Spleen (tissue), 11 donors: ENCODE data around the gene EFNA2. TPM values are rescaled to one million over a fixed set of nuclear protein-coding genes. Genes with fewer than 3 reads are reported as not detected.

Experiments
- DNase-seq: peaks from one replicate; pipeline ENCODE4 v3.0.0-alpha.2; 2020
- H3K27ac ChIP-seq, 8 donors: fragments of 200-600 bp; sonication (generic) in 7 of 8; 1 replicate in 4 of 8; 2 replicates in 4 of 8; pipeline versions ENCODE4 v1.5.0 to v1.8.0; 2016 to 2021; ENCODE audit warnings: inconsistent platforms in 4 of 8, mild to moderate bottlenecking in 4 of 8, moderate library complexity in 1 of 8
- H3K27me3 ChIP-seq, 7 donors: fragments of 200-600 bp; sonication (generic) in 6 of 7; replicated peaks in 1 of 7; 1 replicate in 4 of 7; 2 replicates in 3 of 7; pipeline versions ENCODE4 v1.5.0 to v1.8.0; 2016 to 2021; ENCODE audit warnings: inconsistent platforms in 3 of 7, mild to moderate bottlenecking in 1 of 7
- H3K36me3 ChIP-seq, 6 donors: fragments of 200-600 bp; sonication (generic) in 5 of 6; 1 replicate in 4 of 6; 2 replicates in 2 of 6; pipeline versions ENCODE4 v1.5.0 to v1.8.0; 2016 to 2021; ENCODE audit warnings: inconsistent platforms in 2 of 6
- H3K4me1 ChIP-seq, 6 donors: fragments of 200-600 bp; sonication (generic) in 5 of 6; 1 replicate in 3 of 6; 2 replicates in 3 of 6; pipeline versions ENCODE4 v1.5.0 to v1.8.0; 2016 to 2021; ENCODE audit warnings: inconsistent platforms in 3 of 6
- H3K4me3 ChIP-seq, 8 donors: fragments of 200-600 bp; sonication (generic) in 7 of 8; 1 replicate in 4 of 8; 2 replicates in 4 of 8; pipeline versions ENCODE4 v1.5.0 to v1.8.0; 2016 to 2021; ENCODE audit warnings: inconsistent platforms in 4 of 8, mild to moderate bottlenecking in 4 of 8, moderate library complexity in 2 of 8
- H3K9me3 ChIP-seq, 8 donors: fragments of 200-600 bp; sonication (generic) in 7 of 8; 1 replicate in 4 of 8; 2 replicates in 4 of 8; pipeline versions ENCODE4 v1.5.0 to v1.8.0; 2016 to 2021; ENCODE audit warnings: inconsistent platforms in 4 of 8
- POLR2A ChIP-seq, 3 donors: fragments of 450-650 bp; IDR thresholded peaks; one replicate each; pipeline ENCODE4 v1.5.1; 2017; ENCODE audit warnings: antibody characterized with exemption in 3 of 3, mild to moderate bottlenecking in 1 of 3
- POLR2AphosphoS5 ChIP-seq, 3 donors: sonication (generic); formaldehyde crosslinking; IDR thresholded peaks; one replicate each; pipeline ENCODE4 v1.5.1; 2017; ENCODE audit warnings: antibody characterized with exemption in 3 of 3
- WGBS, 5 donors: extraction: QIAGEN DNeasy Blood & Tissue Kit in 3 of 5; methylation state at CpG; one replicate each; pipeline versions ENCODE4 v1.1.5 to v1.1.7; 2013 to 2018; 5-methylcytosine and 5-hydroxymethylcytosine counted together
- intact Hi-C: fragments of 100-400 bp; cut with DNase I; formaldehyde crosslinking; loops from one replicate; pipeline ENCODE4 v1.15.0; 2023; ENCODE audit warnings: low total_unique reads
- polyA plus RNA-seq, 3 donors: library from polyadenylated mRNA; stranded (reverse); fragments of 200-250 nt; gene quantifications; one replicate each; pipeline ENCODE4 v1.2.1, GENCODE V29; 2013
- total RNA-seq, 7 donors: library from RNA; depleted of rRNA in 3 of 7; stranded (reverse); fragments of >200 nt in 3 of 7; fragmentation: NEBNext Ultra II Directional in 4 of 7; extraction: Animal tissue kit (Norgen Biotek cat#: 25700) in 4 of 7; gene quantifications; one replicate each; pipeline versions ENCODE4 v1.1.0 to v1.2.1, GENCODE V29; 2016 to 2021
- TF ChIP-seq, protein P1 (sequence below), 11 experiments: fragments of 200-600 bp in 7 of 11; fragments of 450-650 bp in 4 of 11; sonication (generic) in 4 of 11; IDR thresholded peaks in 8 of 11; conservative IDR thresholded peaks in 3 of 11; 1 replicate in 7 of 11; 2 replicates in 4 of 11; pipeline versions ENCODE4 v1.4.0 to v1.8.0; 2016 to 2021; ENCODE audit warnings: antibody characterized with exemption in 11 of 11, inconsistent platforms in 4 of 11, mild to moderate bottlenecking in 1 of 11
- donor health status: healthy with polysubstance abuse.
- donor health status: DM: no; HTN: no; CAD: no; lungs with moderate emphysema.
- donor health status: DM: no; HTN: no; CAD: no.
- donor health status: Bipolar disorder and iron deficiency.
- donor health status: healthy.
- donor health status: DM: no; HTN: no; CAD: no.
- donor health status: DM: yes; HTN: yes; CAD: no.

The EFNA2 gene
- total and polyA plus RNA-seq, 10 donors: not detected

DNA sequence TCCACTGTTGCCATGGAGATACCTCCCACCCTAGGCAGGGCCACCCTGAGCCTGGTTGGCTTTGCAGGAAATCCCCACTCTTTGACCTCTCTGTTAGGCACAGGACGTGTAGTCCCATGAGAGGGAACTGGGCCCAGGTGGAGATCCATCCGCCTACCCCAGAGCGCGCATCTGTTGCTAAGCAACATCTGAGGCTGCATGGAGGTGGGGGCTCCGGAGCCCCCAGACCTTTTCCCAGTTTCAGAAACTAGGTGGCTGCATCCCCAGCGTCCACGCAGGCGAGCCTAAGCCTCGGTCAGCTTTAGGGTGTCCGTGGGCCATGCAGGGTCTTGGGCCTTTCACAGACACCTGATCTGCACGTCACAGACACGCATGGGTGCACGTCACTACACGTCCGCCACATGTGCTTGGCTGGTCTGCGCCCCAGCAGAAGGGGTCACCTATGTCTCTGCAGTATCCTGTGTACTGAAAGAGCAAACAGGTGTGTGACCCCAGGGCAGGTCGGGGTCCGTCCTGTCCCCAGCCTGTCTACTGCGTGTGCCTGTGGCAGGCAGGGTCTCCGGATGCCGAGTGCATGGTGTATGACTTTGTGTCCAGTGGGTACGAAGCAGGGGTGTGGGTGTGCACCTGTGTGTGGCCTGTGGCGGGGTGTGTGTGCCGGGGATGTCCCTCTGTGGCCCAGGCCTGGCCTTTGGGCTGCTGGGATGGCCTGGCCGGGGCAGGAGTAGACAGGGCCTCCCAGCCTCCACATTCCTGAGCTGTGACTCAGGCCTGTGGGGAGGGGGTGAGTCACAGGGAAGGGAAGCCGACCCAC, 20.7 kb upstream of the EFNA2 start:
- intact Hi-C loops: no loop called here

DNA sequence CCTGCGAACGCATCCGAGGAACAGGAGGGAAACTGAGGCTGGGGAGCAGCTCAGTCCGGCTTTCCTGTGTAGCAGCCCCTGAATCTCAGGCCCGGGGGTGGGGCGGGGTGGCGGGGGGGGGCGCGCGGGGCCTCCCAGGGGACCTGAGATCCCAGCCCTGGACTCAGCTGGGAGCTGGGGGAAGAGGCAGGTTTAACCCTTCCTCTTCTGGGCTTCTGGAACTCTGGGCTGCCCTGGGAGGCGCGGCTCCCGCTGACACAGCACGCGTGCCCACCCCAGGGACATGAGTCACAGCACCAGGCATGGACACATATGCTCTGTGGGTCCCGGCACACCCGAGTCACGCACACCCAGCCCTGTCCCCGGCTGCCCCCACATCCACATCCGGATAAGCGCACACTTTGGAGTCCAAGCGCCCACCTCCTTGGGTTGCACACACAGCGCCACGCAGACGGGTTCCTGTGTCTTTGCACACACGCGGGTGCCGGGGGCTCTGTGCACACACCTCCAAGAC, 20.0 kb upstream of the EFNA2 start:
- 13 to 39% (median 28%) methylated on average over 11 to 28 of the region's 28 CpGs for WGBS, 5 donors
- H3K36me3 ChIP-seq: peaks cover 0 to 7% (median 2%) of the 10 kb centered on the region in 6 donors
- peak overlapping the region; percentile 74 to 100 (median 92) for H3K27ac ChIP-seq
- peak overlapping the region; percentile 47 to 90 (median 58) for H3K4me3 ChIP-seq
- peak; percentile 92 for DNase-seq
- peaks cover 65 to 96% (median 92%) of the 10 kb centered on the region in 6 donors for H3K4me1 ChIP-seq
- H3K27me3 ChIP-seq: no peaks in the 10 kb centered on the region
- TF ChIP-seq POLR2AphosphoS5 (IDR thresholded peaks at IDR 0.05) (no peak), POLR2A (IDR thresholded peaks at IDR 0.05) (no peak)
- TF ChIP-seq, protein P1, sequence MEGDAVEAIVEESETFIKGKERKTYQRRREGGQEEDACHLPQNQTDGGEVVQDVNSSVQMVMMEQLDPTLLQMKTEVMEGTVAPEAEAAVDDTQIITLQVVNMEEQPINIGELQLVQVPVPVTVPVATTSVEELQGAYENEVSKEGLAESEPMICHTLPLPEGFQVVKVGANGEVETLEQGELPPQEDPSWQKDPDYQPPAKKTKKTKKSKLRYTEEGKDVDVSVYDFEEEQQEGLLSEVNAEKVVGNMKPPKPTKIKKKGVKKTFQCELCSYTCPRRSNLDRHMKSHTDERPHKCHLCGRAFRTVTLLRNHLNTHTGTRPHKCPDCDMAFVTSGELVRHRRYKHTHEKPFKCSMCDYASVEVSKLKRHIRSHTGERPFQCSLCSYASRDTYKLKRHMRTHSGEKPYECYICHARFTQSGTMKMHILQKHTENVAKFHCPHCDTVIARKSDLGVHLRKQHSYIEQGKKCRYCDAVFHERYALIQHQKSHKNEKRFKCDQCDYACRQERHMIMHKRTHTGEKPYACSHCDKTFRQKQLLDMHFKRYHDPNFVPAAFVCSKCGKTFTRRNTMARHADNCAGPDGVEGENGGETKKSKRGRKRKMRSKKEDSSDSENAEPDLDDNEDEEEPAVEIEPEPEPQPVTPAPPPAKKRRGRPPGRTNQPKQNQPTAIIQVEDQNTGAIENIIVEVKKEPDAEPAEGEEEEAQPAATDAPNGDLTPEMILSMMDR (IDR thresholded peaks at IDR 0.05 in 8 of 11, conservative IDR thresholded peaks at IDR 0.05 in 3 of 11): no peak
- intact Hi-C loops: loop anchor here (2.0 kb wide), 1 partner anchor 21 kb away; no protein-coding TSS in a partner anchor
- H3K9me3 ChIP-seq: no peaks in the 10 kb centered on the region

More for the DNA sequence above, 20.7 kb upstream of the EFNA2 start:
- peak overlapping the region; percentile 35 to 100 (median 92) for H3K27ac ChIP-seq
- H3K27me3 ChIP-seq: no peaks in the 10 kb centered on the region
- peak overlapping the region in 4 of 8 donors; percentile 57 to 90 (median 65) for H3K4me3 ChIP-seq
- no peaks in the 10 kb centered on the region for H3K9me3 ChIP-seq
- DNase-seq: peak; percentile 88
- peaks cover 68 to 96% (median 92%) of the 10 kb centered on the region in 6 donors for H3K4me1 ChIP-seq
- no peaks in the 10 kb centered on the region for H3K36me3 ChIP-seq
- WGBS, 5 donors: 65 to 79% (median 72%) methylated on average over 20 to 26 of the region's 26 CpGs
- TF ChIP-seq POLR2A (IDR thresholded peaks at IDR 0.05): peak in 1 of 3 donors; percentile 13
- peak; percentile 50 to 77 (median 71) for TF ChIP-seq POLR2AphosphoS5 (IDR thresholded peaks at IDR 0.05)
- TF ChIP-seq, protein P1 (IDR thresholded peaks at IDR 0.05 in 8 of 11, conservative IDR thresholded peaks at IDR 0.05 in 3 of 11): no peak

DNA sequence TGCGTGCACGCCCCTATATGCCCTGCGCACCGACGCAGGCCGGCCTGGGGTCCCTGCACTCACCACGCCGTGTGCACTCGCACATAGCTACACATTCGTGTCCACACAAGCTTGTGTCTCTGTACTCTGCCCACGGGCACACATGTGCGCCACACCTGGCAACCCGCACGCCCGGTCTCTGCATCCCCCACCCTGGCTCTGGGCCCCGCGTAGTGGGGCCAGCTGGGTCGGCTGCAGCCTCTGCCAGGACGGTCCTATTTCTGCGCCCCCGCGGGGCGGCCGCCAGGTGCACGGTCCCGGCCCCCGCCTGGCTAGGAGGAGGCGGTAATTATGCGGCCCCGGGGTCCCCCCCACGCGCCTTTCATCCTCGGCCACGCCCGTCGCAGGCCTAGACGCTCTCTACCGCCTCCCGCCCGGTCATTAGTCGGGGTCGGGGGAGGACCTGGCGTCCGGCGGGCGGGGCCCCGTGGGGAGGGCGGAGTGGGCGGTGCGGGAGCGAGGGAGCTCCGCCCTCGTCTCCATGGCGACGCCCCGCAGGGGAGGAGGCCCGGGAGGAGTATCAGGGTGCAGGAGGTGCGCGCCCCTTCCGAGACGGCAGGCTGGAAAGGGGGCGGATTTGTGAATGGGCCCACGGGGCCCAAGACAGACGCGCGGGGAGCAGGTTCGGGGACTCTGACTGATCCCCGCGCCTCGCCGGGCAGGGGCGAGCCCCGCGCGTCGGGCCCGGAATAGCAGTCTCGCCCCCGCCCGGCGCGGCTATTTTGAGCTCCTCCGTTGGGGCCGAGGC, 19.4 kb upstream of the EFNA2 start:
- DNase-seq: peak; percentile 98
- TF ChIP-seq POLR2A (IDR thresholded peaks at IDR 0.05): no peak
- TF ChIP-seq, protein P1 (IDR thresholded peaks at IDR 0.05 in 8 of 11, conservative IDR thresholded peaks at IDR 0.05 in 3 of 11): no peak
- TF ChIP-seq POLR2AphosphoS5 (IDR thresholded peaks at IDR 0.05): peak; percentile 71 to 80 (median 72)
- Histone ChIP-seq H3K4me3 (peak overlapping the region; percentile 47 to 90 (median 58)), H3K36me3 (peaks cover 0 to 13% (median 9%) of the 10 kb centered on the region in 6 donors), H3K27ac (peak overlapping the region; percentile 74 to 100 (median 92)), H3K27me3 (no peaks in the 10 kb centered on the region), H3K4me1 (peaks cover 72 to 96% (median 94%) of the 10 kb centered on the region in 6 donors), H3K9me3 (no peaks in the 10 kb centered on the region)
- WGBS, 5 donors: 3 to 4% (median 4%) methylated on average over 48 to 84 of the region's 84 CpGs
- intact Hi-C loops: loop anchor here (2.0 kb wide), 1 partner anchor 22 kb away; no protein-coding TSS in a partner anchor
